Activated gamma-delta T cell (primary cell): ENCODE measurements around the gene CALML3.

Source experiments
- DNase-seq: peaks from one replicate; lab custom pipeline; 2025; lab: John Stamatoyannopoulos, UW

Gene CALML3

DNA sequence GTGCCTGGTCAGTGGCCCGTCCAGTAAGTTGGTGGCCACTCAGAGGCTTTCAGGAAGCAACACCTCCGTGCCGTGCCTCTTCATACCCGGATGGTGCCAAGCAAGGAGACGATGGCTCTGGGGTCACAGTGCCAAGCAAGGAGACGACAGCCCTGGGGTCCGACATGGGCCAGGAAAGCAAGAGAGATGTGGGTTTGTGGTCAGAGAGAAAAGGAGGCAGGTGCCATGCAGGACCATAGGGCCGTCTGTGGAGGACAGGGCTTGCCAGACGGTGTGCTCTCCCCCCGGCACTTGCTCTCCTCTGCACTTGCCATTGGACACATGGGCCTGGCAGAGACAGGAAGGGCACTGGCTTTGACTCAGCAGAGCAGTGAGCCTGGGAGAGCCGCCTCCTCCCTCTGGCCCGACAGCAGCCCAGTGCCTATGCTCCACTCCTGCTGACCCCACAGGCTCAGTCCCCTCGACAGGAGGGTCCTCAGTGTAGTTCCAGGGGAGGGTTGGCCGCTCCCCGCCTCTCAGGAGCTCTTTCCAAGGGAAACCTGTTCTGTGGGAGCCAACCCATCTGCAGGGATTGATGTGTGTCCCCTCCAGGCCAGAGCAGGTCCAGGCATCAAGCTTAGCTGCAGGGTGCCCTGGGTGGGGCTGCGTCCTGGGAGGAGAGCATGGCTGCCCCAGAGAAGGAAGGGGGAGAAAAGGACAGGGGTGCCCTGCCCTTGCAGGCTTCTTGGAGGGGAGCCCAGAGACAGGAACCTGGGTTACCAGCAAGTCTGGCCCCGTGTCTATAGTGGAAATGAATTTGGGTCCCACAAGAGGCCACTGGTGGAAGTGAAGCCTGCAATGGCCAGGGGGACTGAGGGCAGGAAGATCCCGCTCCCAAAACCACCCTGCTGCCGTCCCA is 17.8 kb upstream of the CALML3 start:
- no peak for DNase-seq

DNA sequence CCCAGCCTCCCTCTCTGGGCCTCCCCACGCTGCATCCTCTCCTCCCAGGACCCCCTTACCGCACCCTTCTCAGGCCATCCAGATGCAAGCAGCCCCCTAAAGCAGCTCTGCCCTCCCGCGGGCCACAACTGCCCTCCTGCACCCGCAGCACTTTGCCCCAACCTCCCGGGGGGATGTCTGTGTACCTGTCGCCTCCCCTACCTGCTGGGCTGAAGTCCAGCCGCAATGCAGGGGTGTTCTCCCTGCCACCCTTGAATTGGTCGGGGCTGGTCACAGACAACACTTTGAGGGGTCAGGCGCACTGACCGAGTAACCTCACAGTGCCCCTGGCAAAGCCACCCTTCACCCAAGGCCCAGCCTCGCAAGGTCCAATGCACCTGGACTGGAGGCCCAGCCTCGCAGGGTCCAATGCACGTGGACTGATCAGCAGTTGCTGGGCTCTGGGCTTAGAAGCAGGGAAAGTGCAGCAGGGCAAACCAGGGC is 17.1 kb upstream of the CALML3 start:
- DNase-seq: no peak

DNA sequence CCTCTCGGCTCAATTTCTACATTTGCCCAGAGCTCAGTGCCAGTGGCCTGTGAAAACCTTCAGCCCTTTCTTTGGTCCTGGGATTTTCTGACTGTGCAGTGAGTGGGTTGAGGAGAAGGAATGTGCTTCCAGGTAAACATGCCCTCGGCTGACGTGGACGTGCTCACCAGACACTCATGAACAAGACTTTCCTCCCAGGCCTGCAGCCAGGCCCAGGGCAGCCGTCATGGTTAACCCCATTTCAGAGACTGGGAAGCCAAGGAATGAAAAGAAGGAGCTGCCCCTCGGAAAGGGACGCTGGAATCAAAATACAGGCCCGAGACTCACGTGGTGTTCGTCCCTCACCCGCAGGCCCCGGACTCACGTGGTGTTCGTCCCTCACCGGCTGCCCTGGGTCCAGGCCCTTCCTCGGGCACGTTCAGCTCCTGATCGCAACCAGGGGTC is 16.6 kb upstream of the CALML3 start:
- no peak for DNase-seq

DNA sequence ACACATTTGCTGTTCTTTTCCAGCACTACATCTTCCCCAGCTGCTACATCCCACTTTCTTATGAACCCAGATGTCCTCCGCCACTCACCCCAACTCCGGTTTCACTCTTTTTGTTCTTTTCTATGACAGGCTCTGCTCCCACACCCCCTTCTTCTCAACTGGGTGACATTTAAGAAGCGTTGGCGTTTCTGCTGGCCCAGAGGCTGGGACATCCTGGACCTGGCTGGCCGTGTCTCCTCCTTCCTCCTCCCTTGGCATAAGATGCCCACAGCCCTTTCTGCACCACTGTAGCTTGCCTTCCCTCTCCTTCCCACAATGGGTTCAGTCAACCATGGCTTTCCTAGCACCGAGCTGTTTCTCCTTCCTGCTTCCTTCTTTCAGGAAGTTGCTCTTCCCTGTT is 16.0 kb upstream of the CALML3 start:
- no peak for DNase-seq

DNA sequence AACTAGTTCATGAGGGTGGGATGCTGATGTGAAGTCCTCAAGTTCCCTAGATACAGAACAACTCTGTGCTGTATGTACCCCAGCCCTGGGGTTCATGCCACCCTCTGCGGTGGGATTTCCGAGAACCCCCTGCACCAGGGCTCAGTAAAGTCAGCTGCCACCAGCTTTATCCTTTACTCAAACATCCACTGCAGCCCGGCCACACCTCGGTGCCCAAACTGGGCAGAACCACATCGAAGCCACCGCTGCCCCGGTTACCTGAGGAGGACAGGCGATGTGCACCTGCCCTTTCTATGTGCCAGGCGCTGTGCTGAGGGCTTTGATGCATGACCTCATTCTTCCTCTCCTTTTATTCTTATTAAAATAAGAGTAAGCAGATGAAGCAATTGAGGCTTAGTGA is 15.5 kb upstream of the CALML3 start:
- DNase-seq: no peak

DNA sequence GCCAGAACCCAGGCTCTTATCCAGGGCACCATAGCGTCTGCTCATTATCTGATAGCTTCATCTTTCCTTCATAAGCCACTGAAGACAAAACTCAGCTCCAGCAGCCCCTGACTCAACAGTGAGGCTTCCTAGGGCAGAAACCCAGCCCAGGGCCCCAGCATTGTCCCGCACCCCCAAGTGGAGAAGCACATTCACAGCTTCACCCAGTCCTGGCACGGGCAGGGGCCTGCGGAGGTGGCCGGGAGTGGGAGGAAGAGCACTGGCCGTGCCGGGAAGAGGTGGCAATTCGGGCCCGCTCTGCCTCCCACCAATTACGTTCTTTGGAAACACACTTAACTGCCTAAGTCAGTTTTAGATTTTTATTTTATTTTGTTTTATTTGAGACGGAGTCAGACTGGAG is 15.1 kb upstream of the CALML3 start:
- DNase-seq: no peak

DNA sequence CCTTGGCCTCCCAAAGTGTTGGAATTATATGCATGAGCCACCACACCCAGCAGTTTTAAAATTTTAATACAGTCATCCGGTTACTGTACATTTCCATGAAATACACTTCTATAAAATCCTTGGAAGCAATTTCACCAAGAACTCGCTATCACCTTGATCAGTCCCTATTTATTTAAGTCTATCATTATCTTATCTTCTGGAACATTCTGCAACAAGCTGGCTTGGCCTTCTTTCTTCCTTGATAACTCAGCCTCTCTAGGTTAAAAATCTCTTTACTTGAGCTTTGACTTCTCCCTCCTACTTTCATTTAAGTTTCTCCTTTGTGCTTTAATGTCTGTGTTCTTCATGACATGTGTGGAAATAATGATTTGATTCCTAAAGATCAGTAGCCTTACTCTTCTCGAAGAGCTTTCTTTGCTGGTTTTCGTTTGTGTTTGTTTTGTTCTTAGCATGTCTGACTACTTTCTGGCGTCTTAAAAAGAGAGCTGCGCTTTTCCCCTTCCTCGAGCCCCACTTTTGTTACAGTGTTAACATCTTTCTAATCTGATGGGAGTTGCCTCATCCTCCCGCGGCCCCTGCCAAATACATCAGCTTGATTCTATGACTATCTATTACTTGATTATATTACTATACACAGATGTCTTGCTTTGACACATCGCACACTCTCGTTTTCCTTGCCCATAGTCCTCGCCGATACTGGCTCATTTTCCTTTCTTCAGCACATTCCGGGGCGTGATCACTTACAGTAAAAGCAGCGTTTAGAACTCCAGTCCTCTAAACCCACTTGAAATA is 14.3 kb upstream of the CALML3 start:
- DNase-seq: no peak

DNA sequence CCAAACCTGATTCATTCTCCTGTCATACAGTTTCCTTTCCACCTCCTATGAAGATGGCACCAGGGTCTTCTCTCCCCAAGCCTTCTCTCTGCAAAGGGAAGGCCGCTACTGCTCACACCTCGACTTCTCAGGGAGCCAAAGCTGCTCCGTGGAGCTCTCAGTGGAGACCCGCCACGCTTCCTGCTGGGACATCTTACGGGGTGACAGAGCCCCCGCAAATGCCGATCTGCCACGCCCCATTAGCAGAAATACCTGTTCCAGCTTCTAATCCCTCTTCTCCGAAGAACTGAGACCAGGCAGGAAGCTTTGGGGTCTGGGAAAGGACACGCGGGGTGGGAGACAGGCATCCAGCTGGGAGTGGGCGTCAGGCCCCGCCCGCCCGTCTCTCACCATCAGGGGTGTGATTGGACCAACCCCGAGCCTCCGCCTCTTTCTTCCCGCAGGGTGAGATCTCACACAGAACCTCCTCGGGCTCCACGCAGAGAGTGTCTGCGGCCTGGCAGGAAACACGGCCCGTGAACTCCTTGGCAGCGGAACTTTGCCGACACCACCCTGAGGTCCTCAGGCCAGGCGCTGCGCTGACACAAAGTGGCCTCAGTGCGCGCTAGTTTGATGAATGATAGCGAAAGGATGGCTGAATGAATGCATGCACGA is 13.4 kb upstream of the CALML3 start:
- DNase-seq: no peak

DNA sequence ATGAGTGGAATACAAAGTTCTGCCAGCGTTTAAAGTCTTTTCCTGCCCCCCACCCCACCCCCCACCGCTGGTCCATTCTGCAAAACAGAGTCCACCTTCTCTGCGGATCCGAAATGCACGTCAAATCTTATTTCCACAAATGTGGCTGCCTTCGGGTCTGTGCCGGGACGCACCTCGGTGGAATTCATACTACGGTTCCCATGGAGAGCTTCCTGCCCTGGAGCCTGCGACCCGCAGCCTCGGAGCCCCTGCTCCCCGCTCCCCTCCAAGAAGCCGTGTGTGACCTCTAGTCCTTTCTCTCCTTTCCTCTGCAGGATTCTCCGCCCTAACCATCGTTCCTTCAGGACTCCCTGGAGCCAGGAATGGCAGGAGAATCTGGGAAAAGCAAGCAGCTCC is 12.9 kb upstream of the CALML3 start:
- DNase-seq: no peak

DNA sequence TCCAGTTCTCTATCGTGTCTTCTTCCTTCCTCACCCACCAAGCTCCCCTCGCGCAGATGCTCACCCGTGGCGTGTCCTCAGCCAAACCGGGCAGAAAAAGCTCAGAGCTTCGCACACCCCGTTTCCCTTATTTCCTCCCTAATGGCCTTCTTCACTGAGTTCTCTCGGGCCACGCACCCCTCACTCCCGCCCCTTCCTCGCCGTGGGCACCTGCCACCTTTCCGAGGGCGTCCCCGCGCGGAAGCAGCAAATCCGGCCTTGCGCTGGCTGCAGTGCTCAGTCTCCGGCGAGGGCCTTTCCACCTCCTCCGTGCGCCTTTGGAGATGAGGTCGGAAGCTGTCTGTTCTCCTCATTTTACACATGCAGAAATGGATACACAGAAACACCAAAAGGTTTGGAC is 12.4 kb upstream of the CALML3 start:
- DNase-seq: no peak

DNA sequence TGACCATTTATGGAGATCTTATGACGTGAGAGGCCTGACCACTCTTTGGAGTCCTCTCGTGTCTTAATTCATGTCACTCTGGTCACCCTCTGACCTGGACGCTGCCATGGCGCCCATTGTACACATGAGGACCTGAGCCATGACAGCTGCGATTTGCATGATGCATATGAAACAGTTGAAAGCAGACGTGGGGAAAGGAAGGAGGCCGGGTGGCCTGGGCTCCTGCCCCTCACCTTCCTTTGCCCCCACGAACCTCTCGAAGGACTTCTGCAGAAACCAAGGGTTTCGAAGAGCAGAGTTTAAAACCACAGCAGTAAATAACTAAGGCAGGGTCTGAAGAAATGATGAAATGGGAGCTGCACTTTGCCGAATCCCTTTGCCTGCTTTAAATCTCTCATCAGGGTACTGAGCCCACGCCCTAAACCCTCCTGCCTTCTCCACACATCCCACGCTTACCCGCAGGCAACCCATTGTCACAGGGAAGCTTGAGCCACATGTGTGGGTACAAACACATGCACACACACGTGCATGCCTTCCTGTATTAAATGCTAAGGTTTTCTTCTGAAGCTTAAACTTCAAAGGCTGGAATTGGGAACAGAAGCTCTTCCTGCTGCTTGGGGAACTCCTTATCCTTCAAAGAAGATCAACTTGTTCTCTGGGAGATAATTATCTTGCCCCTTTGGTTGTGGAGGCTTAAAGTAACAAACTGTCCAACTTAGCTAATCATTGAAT is 11.7 kb upstream of the CALML3 start:
- no peak for DNase-seq

DNA sequence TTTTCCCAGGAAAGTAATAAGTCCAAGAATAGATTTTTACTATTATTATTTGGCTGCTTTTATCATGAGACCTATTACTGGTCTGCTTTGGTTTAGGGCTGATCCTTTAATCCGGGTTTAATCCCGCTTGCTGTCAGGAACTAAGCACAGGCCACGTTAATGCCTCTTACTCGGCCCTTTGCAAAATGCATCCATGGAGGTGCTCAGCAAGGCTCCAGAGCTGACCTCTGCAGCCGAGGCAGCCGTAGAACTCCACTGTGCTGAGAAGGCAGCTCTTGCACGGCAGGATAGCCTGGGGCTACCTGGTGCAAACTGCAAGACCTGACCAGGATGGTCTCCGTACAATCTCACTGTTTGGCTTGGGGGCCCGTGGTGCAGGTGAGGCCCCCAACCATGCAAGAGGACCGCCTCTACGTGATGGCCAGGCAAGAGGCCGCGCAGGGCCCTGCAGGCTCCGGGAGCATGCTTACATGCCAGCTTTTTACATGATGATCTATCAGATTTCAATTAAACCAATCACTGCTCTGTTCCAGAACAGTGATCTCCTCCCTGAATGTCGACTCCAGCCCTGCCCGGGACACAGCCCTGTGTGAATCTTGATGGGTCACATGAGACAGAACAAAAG is 10.4 kb upstream of the CALML3 start:
- DNase-seq: no peak

DNA sequence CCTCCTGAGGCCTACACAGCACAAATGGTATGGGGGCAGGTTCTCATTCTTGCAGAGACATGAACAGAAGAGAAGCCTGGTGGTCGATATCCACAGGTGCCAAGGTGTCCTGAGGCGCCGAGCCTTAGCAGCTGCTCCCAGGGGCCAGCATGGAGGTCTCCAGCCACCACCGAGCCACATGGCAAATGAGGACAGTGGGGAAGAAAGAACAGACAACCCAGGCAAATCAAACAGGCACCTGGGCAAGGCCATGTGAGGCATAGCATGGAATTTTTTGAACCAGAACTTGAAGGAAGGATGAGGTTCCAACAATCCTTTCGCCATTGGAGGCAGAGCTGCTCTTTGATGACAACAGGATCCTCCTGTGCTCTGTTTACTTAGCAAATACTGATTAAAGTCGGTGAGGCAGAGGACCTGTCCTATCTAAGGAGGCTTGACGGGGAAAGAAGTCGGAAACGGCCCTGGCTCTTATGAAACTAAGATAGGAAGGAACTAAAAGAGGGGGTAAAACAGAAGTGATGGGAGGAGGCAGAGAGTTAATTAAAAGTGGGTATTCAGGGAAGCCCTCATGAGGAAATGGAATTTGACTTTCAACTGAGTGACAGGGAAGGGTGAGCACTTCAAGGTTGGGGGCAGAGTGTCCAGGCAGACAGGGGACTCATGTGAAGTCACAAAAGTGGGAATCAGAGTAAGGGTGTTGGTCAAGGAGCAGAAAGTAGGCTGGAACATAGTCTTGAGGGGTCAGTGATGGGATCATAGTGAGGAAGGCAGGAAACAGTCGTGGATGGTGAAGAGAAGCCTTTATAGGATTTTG is 8.6 kb upstream of the CALML3 start:
- no peak for DNase-seq

DNA sequence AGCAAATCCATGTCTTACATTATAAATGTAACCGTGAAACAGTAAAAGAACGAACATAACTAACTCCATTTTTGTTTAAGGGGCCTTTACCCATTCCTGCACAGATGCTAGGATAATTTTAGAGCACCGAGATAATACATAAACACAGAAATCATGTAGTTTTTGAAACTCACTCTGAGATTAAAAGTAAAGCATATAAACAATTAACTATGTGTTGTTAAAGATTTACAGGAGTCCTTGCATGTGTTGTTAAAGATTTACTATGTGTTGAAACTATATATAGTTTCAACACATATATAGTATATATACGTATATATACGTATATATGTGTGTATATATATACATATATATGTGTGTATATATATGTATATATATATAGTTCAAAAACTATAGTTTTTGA is 7.2 kb upstream of the CALML3 start:
- DNase-seq: no peak

DNA sequence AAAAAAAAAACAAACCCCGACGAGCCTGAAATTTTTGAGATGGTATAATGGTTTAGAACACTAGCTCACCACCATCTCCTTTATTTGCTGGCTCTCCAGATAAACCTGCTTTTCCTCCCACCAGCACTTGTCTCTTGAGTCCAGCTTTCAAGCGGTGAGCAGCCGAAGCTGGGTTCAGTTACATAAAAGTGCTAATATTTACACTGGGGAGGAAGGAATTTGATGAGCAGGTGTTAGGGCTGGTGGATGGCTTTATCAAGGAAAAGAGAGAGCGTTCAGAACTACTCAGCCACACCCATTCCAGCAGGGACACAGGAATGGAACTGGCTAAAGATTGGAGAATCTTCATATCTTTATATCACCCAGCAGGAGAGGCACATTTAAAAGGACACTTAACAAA is 6.6 kb upstream of the CALML3 start:
- DNase-seq: no peak

DNA sequence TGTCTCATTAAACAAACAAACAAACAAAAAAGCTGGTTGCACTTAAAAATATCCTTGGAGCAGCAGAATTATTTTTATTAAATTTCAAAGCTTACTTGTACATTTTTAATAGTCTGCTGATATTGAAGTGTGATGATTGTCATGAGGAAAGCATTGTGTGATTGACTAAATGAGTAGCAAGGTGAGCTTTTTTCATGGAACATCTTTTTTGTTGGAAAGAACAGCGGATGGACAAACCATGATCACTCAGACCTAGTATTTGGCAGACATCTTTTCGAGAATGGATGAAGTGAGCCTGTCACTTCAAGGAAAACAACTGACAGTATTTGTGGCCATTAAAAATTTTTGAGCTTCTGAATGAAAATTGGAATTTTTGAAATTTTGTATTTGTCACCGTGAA is 5.7 kb upstream of the CALML3 start:
- no peak for DNase-seq

DNA sequence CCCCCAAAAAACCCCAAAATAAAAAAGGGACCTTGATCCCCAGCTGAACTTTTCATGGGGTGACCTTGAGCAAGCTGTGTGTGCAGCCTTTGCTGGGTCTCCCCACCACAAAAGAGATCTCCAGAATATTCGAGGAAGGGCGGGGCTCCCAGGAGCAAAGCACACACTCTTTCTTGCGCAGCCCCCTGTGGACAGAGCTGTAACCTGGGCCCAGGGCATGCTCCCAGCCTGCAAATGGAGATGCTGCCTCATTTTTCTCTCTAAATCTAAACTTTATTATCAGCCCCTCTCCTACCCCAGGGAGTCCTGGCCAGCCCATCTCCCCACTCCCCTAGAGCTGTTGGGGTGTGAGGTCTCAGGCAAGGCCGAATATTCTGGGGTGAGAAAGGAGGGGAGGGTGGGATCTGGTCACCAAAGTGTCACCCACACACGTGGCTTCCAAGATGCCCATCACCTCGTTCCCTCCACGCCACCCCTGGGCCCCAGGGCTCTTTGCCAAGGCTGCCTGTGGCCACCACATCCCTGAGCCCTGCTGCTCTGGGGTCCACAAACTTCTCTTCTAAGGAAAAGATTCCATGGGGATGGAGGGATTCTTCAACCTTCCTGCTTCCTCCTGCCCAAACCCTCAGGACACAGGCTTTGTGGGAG is 1.7 kb upstream of the CALML3 start:
- DNase-seq: no peak

DNA sequence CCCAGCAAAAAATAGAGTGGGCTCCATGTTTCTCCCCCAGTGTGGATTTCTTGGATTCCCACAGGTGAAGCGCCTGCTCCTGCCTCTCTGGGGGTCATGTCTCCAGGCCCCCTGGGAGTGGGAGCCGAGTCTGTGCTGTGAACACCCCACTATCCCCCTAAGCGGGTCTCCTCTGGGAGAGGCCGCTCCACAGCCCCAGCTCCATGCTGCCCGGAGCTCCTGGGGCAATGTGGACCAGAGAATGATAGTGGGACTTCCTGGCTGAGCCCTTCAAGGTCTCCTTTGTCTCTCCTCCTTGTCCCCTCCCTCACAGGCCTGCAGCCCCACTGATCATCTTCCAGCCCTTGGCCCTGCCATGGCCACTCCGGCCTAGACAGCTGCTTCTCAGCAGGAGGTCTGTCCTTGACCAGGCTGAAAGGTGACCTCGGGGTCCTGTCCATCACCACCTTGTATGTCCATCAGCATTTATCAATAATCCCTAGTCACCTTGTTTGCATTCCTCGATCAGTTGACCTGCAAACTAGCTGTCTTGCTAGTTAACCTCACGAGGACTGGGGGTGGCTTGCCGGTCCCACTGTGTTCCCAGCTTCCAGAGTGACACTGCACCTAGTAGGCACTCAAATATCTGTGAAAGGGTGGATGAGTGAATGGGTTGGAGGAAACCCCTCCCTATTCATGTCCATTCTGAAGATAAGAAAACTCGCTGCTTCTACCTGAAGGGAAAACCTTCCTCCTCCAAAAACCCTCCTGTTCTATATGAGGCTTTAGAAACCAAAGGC is 776 bp upstream of the CALML3 start:
- no peak for DNase-seq
